Liver (tissue), 9 donors: ENCODE results near the gene SLC24A1. TPM values are rescaled to one million over a fixed set of nuclear protein-coding genes. Genes with fewer than 3 reads are reported as not detected.

ENCODE experiments used
- DNase-seq: peaks from one replicate; pipeline ENCODE4 v3.0.0-alpha.2; 2017; ENCODE audit warnings: low spot score
- H3K27ac ChIP-seq, 2 donors: one replicate each; pipeline ENCODE4 v1.7.0; 2013; ENCODE audit warnings: inconsistent platforms in 2 of 2, low read length in 2 of 2, control low read depth in 1 of 2, low read depth in 1 of 2, mild to moderate bottlenecking in 1 of 2
- H3K27me3 ChIP-seq, 4 donors: one replicate each; pipeline versions ENCODE4 v1.6.1 to v1.7.0; 2013; ENCODE audit warnings: low read length in 3 of 4, inconsistent platforms in 1 of 4, mild to moderate bottlenecking in 1 of 4, moderate library complexity in 1 of 4; ENCODE audit not compliant: control insufficient read depth in 4 of 4, insufficient read depth in 4 of 4
- H3K36me3 ChIP-seq, 4 donors: one replicate each; pipeline versions ENCODE4 v1.6.1 to v1.7.0; 2013; ENCODE audit warnings: low read length in 3 of 4, mild to moderate bottlenecking in 3 of 4, low read depth in 1 of 4, moderate library complexity in 1 of 4; ENCODE audit not compliant: control insufficient read depth in 4 of 4, insufficient read depth in 3 of 4
- H3K4me1 ChIP-seq, 4 donors: one replicate each; pipeline versions ENCODE4 v1.6.1 to v1.7.0; 2013; ENCODE audit warnings: low read length in 3 of 4, mild to moderate bottlenecking in 3 of 4, moderate library complexity in 1 of 4; ENCODE audit not compliant: control insufficient read depth in 4 of 4, insufficient read depth in 4 of 4
- H3K4me3 ChIP-seq, 3 donors: one replicate each; pipeline versions ENCODE4 v1.6.1 to v1.7.0; 2013; ENCODE audit warnings: low read length in 3 of 3, control low read depth in 1 of 3, low read depth in 1 of 3, mild to moderate bottlenecking in 1 of 3
- H3K9ac ChIP-seq, 2 donors: one replicate each; pipeline ENCODE4 v1.7.0; 2013; ENCODE audit warnings: low read length in 2 of 2, mild to moderate bottlenecking in 2 of 2, moderate library complexity in 2 of 2, control low read depth in 1 of 2, low read depth in 1 of 2
- H3K9me3 ChIP-seq, 4 donors: one replicate each; pipeline versions ENCODE4 v1.6.1 to v1.7.0; 2013; ENCODE audit warnings: low read length in 3 of 4; ENCODE audit not compliant: control insufficient read depth in 4 of 4
- ATF3 ChIP-seq: IDR thresholded peaks from 2 replicates; pipeline ENCODE4 v1.6.1; 2016; ENCODE audit warnings: antibody characterized with exemption
- EGR1 ChIP-seq, 2 donors: IDR thresholded peaks; 2 replicates each; pipeline ENCODE4 v1.6.1; 2016 to 2018; ENCODE audit warnings: antibody characterized with exemption in 2 of 2, low read depth in 2 of 2
- FOXA1 ChIP-seq: IDR thresholded peaks from 2 replicates; pipeline ENCODE4 v1.6.1; 2016; ENCODE audit warnings: antibody characterized with exemption
- FOXA2 ChIP-seq: IDR thresholded peaks from 2 replicates; pipeline ENCODE4 v1.6.1; 2016; ENCODE audit warnings: antibody characterized with exemption
- GABPA ChIP-seq, 2 donors: IDR thresholded peaks in 1 of 2; conservative IDR thresholded peaks in 1 of 2; 2 replicates each; pipeline ENCODE4 v1.6.1; 2016; ENCODE audit warnings: antibody characterized with exemption in 2 of 2, mild to moderate bottlenecking in 1 of 2, moderate library complexity in 1 of 2
- HNF4A ChIP-seq, 2 donors: conservative IDR thresholded peaks; 2 replicates each; pipeline ENCODE4 v1.6.1; 2016; ENCODE audit warnings: antibody characterized with exemption in 2 of 2, mild to moderate bottlenecking in 2 of 2
- HNF4G ChIP-seq: IDR thresholded peaks from 2 replicates; pipeline ENCODE4 v1.6.1; 2016; ENCODE audit warnings: antibody characterized with exemption
- JUND ChIP-seq, 2 donors: IDR thresholded peaks; 2 replicates each; pipeline ENCODE4 v1.6.1; 2016; ENCODE audit warnings: antibody characterized with exemption in 2 of 2
- RXRA ChIP-seq, 2 donors: IDR thresholded peaks; 2 replicates each; pipeline ENCODE4 v1.6.1; 2017 to 2018; ENCODE audit warnings: antibody characterized with exemption in 2 of 2, mild to moderate bottlenecking in 1 of 2
- SP1 ChIP-seq: IDR thresholded peaks from 2 replicates; pipeline ENCODE4 v1.6.1; 2018; ENCODE audit warnings: antibody characterized with exemption, mild to moderate bottlenecking
- TAF1 ChIP-seq: conservative IDR thresholded peaks from 2 replicates; pipeline ENCODE4 v1.6.1; 2016; ENCODE audit warnings: antibody characterized with exemption, mild to moderate bottlenecking
- YY1 ChIP-seq: IDR thresholded peaks from 2 replicates; pipeline ENCODE4 v1.6.1; 2016; ENCODE audit warnings: antibody characterized with exemption, mild to moderate bottlenecking
- WGBS: extraction: QIAGEN DNeasy Blood & Tissue Kit; methylation state at CpG from one replicate; pipeline ENCODE4 v1.1.7; 2013; 5-methylcytosine and 5-hydroxymethylcytosine counted together
- polyA plus RNA-seq, 2 donors: library from polyadenylated mRNA; stranded (reverse) in 1 of 2; unstranded in 1 of 2; fragments of 200-250 nt in 1 of 2; fragments of >200 nt in 1 of 2; fragmentation: Nextera tagmentation in 1 of 2; extraction: Ambion mirVana in 1 of 2; gene quantifications; one replicate each; pipeline versions ENCODE4 v1.2.1 to v1.2.3, GENCODE V29; 2013 to 2015
- total RNA-seq, 2 donors: library from RNA; depleted of rRNA; stranded (reverse); fragments of >200 nt; gene quantifications; one replicate each; pipeline ENCODE4 v1.2.3, GENCODE V29; 2014
- TF ChIP-seq, protein P1 (sequence below): fragments of 150-350 bp; IDR thresholded peaks from 2 replicates; pipeline ENCODE4 v1.5.1; 2017; ENCODE audit warnings: improper control_type of control experiment, low read depth, low read length; ENCODE audit not compliant: missing input control
- TF ChIP-seq, protein P2 (sequence below): IDR thresholded peaks from 2 replicates; pipeline ENCODE4 v1.6.1; 2016; ENCODE audit warnings: antibody characterized with exemption
- TF ChIP-seq, protein P3 (sequence below): IDR thresholded peaks from 2 replicates; pipeline ENCODE4 v1.6.1; 2016; ENCODE audit warnings: antibody characterized with exemption
- TF ChIP-seq, protein P4 (sequence below): IDR thresholded peaks from 2 replicates; pipeline ENCODE4 v1.6.1; 2016; ENCODE audit warnings: antibody characterized with exemption, mild to moderate bottlenecking
- donor health status: healthy.
- donor health status: healthy.
- donor health status: healthy.
- donor health status: healthy.
- donor health status: healthy.

Gene SLC24A1
- total and polyA plus RNA-seq, 4 donors, result 1.8 to 3.3 (median 2.2) TPM

- Histone ChIP-seq H3K4me3 (no peak overlapping the region), H3K27me3 (no peaks in the 10 kb centered on the region), H3K4me1 (peaks cover 0 to 3% (median 0%) of the 10 kb centered on the region in 4 donors), H3K9ac (no peak overlapping the region), H3K36me3 (no peaks in the 10 kb centered on the region), H3K27ac (no peak overlapping the region), H3K9me3 (no peaks in the 10 kb centered on the region)
- TF ChIP-seq RXRA (IDR thresholded peaks at IDR 0.05) (no peak), ATF3 (no peak), GABPA (IDR thresholded peaks at IDR 0.05 in 1 of 2, conservative IDR thresholded peaks at IDR 0.05 in 1 of 2) (no peak), JUND (IDR thresholded peaks at IDR 0.05) (no peak), HNF4A (conservative IDR thresholded peaks at IDR 0.05) (no peak), FOXA1 (no peak), TAF1 (no peak), HNF4G (no peak), SP1 (no peak), EGR1 (IDR thresholded peaks at IDR 0.05; ENCODE audit: low read depth in 2 of 2) (no peak), FOXA2 (no peak), YY1 (no peak)
- TF ChIP-seq, protein P1, sequence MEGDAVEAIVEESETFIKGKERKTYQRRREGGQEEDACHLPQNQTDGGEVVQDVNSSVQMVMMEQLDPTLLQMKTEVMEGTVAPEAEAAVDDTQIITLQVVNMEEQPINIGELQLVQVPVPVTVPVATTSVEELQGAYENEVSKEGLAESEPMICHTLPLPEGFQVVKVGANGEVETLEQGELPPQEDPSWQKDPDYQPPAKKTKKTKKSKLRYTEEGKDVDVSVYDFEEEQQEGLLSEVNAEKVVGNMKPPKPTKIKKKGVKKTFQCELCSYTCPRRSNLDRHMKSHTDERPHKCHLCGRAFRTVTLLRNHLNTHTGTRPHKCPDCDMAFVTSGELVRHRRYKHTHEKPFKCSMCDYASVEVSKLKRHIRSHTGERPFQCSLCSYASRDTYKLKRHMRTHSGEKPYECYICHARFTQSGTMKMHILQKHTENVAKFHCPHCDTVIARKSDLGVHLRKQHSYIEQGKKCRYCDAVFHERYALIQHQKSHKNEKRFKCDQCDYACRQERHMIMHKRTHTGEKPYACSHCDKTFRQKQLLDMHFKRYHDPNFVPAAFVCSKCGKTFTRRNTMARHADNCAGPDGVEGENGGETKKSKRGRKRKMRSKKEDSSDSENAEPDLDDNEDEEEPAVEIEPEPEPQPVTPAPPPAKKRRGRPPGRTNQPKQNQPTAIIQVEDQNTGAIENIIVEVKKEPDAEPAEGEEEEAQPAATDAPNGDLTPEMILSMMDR, result no peak
- TF ChIP-seq, protein P2, sequence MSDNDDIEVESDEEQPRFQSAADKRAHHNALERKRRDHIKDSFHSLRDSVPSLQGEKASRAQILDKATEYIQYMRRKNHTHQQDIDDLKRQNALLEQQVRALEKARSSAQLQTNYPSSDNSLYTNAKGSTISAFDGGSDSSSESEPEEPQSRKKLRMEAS, result no peak
- TF ChIP-seq, protein P3, sequence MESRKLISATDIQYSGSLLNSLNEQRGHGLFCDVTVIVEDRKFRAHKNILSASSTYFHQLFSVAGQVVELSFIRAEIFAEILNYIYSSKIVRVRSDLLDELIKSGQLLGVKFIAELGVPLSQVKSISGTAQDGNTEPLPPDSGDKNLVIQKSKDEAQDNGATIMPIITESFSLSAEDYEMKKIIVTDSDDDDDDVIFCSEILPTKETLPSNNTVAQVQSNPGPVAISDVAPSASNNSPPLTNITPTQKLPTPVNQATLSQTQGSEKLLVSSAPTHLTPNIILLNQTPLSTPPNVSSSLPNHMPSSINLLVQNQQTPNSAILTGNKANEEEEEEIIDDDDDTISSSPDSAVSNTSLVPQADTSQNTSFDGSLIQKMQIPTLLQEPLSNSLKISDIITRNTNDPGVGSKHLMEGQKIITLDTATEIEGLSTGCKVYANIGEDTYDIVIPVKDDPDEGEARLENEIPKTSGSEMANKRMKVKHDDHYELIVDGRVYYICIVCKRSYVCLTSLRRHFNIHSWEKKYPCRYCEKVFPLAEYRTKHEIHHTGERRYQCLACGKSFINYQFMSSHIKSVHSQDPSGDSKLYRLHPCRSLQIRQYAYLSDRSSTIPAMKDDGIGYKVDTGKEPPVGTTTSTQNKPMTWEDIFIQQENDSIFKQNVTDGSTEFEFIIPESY, result no peak
- TF ChIP-seq, protein P4, sequence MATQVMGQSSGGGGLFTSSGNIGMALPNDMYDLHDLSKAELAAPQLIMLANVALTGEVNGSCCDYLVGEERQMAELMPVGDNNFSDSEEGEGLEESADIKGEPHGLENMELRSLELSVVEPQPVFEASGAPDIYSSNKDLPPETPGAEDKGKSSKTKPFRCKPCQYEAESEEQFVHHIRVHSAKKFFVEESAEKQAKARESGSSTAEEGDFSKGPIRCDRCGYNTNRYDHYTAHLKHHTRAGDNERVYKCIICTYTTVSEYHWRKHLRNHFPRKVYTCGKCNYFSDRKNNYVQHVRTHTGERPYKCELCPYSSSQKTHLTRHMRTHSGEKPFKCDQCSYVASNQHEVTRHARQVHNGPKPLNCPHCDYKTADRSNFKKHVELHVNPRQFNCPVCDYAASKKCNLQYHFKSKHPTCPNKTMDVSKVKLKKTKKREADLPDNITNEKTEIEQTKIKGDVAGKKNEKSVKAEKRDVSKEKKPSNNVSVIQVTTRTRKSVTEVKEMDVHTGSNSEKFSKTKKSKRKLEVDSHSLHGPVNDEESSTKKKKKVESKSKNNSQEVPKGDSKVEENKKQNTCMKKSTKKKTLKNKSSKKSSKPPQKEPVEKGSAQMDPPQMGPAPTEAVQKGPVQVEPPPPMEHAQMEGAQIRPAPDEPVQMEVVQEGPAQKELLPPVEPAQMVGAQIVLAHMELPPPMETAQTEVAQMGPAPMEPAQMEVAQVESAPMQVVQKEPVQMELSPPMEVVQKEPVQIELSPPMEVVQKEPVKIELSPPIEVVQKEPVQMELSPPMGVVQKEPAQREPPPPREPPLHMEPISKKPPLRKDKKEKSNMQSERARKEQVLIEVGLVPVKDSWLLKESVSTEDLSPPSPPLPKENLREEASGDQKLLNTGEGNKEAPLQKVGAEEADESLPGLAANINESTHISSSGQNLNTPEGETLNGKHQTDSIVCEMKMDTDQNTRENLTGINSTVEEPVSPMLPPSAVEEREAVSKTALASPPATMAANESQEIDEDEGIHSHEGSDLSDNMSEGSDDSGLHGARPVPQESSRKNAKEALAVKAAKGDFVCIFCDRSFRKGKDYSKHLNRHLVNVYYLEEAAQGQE, result no peak
- no peak for DNase-seq
- 71% methylated on average over 5 of the region's 5 CpGs for WGBS
Measured at GRCh38 chr15:65618560-65619109, 3.1 kb upstream of the SLC24A1 start.
